Neural cell (in vitro differentiated cells): ENCODE results near the gene TFCP2. TPM values are rescaled to one million over a fixed set of nuclear protein-coding genes. Genes with fewer than 3 reads are reported as not detected.

Experiments used
- H2AFZ ChIP-seq: fragments of 200-600, 300-800 bp; sonication (generic), shearing (Covaris generic); 2 replicates; pipeline ENCODE4 v1.6.0; 2014; ENCODE audit warnings: low read depth, mild to moderate bottlenecking, antibody characterized with exemption, low read length, moderate library complexity
- H3F3A ChIP-seq: fragments of 200-600 bp; shearing (Covaris generic); 2 replicates; pipeline ENCODE4 v1.6.1; 2016; ENCODE audit warnings: mild to moderate bottlenecking, moderate library complexity, mixed read lengths, antibody characterized with exemption, low read length; ENCODE audit not compliant: insufficient read depth, poor library complexity, severe bottlenecking
- H3K27ac ChIP-seq: fragments of 200-600, 300-800 bp; sonication (generic), shearing (Covaris generic); 2 replicates; pipeline ENCODE4 v1.5.1; 2014; ENCODE audit warnings: mild to moderate bottlenecking, low read length, moderate library complexity
- H3K27me3 ChIP-seq: fragments of 300-800, 200-600 bp; sonication (generic), shearing (Covaris generic); 2 replicates; pipeline ENCODE4 v1.6.0; 2014; ENCODE audit warnings: mild to moderate bottlenecking, low read depth, low read length, moderate library complexity; ENCODE audit not compliant: insufficient read depth
- H3K36me3 ChIP-seq: fragments of 300-800, 200-600 bp; sonication (generic), shearing (Covaris generic); 2 replicates; pipeline ENCODE4 v1.5.1; 2014; ENCODE audit warnings: mild to moderate bottlenecking, antibody characterized with exemption, low read length, moderate library complexity; ENCODE audit not compliant: insufficient read depth
- H3K4me2 ChIP-seq: fragments of 300-800, 200-600 bp; sonication (generic), shearing (Covaris generic); 2 replicates; pipeline ENCODE4 v1.6.0; 2014; ENCODE audit warnings: mild to moderate bottlenecking, low read length
- H3K4me3 ChIP-seq: fragments of 300-800, 200-600 bp; sonication (generic), shearing (Covaris generic); 2 replicates; pipeline ENCODE4 v1.5.1; 2014; ENCODE audit warnings: mild to moderate bottlenecking, low read length, moderate library complexity
- H3K79me2 ChIP-seq: fragments of 200-600 bp; shearing (Covaris generic); replicated peaks from 2 replicates; pipeline ENCODE4 v1.6.0; 2014; ENCODE audit warnings: mild to moderate bottlenecking, low read length, moderate library complexity; ENCODE audit not compliant: insufficient read depth
- H3K9ac ChIP-seq: fragments of 300-800, 200-600 bp; sonication (generic), shearing (Covaris generic); 2 replicates; pipeline ENCODE4 v1.6.1; 2016; ENCODE audit warnings: mild to moderate bottlenecking, low read length, mixed read lengths
- H3K9me2 ChIP-seq: fragments of 200-600 bp; shearing (Covaris generic); 2 replicates; pipeline ENCODE4 v1.6.1; 2016; ENCODE audit warnings: mild to moderate bottlenecking, low read length, mixed read lengths; ENCODE audit not compliant: insufficient read depth
- H3K9me3 ChIP-seq: fragments of 200-600, 300-800 bp; sonication (generic), shearing (Covaris generic); 2 replicates; pipeline ENCODE4 v1.6.1; 2016; ENCODE audit warnings: mild to moderate bottlenecking, mixed run types, low read length, moderate library complexity, mixed read lengths
- H4K20me1 ChIP-seq: fragments of 200-600 bp; shearing (Covaris generic); 2 replicates; pipeline ENCODE4 v1.6.1; 2016; ENCODE audit warnings: mild to moderate bottlenecking, mixed run types; ENCODE audit not compliant: insufficient read depth
- EP300 ChIP-seq: fragments of 450-650 bp; conservative IDR thresholded peaks from 2 replicates; pipeline ENCODE4 v1.6.1; 2014; ENCODE audit warnings: antibody characterized with exemption, mild to moderate bottlenecking, moderate library complexity; ENCODE audit not compliant: poor library complexity, severe bottlenecking
- EZH2 ChIP-seq: fragments of 200-600, 300-800 bp; shearing (Covaris generic), sonication (generic); IDR thresholded peaks from 2 replicates; pipeline ENCODE4 v1.6.1; 2014; ENCODE audit warnings: antibody characterized with exemption, low read length, borderline replicate concordance, mild to moderate bottlenecking; ENCODE audit not compliant: insufficient read depth, poor library complexity, severe bottlenecking
- MXI1 ChIP-seq: fragments of 450-650 bp; conservative IDR thresholded peaks from 2 replicates; pipeline ENCODE4 v1.6.1; 2014; ENCODE audit warnings: antibody characterized with exemption, mild to moderate bottlenecking; ENCODE audit not compliant: poor library complexity, severe bottlenecking
- POLR2AphosphoS5 ChIP-seq: IDR thresholded peaks from 2 replicates; pipeline ENCODE4 v1.6.1; 2012
- RAD21 ChIP-seq: fragments of 450-650 bp; conservative IDR thresholded peaks from 2 replicates; pipeline ENCODE4 v1.6.1; 2014; ENCODE audit warnings: antibody characterized with exemption, mild to moderate bottlenecking, moderate library complexity
- SMC3 ChIP-seq: fragments of 450-650 bp; conservative IDR thresholded peaks from 2 replicates; pipeline ENCODE4 v1.6.1; 2014; ENCODE audit warnings: antibody characterized with exemption, mild to moderate bottlenecking, moderate library complexity; ENCODE audit not compliant: poor library complexity
- TAF1 ChIP-seq: IDR thresholded peaks from 2 replicates; pipeline ENCODE4 v1.6.1; 2012; ENCODE audit warnings: low read depth
- polyA plus RNA-seq: library from polyadenylated mRNA; depleted of rRNA; stranded (reverse); fragments of >200 nt; gene quantifications from 2 replicates; pipeline ENCODE4 v1.2.3, GENCODE V29; 2014
- TF ChIP-seq, protein P1 (sequence below): fragments of 450-650 bp; IDR thresholded peaks from 2 replicates; pipeline ENCODE4 v1.5.1; 2014; ENCODE audit warnings: antibody characterized with exemption, mild to moderate bottlenecking, moderate library complexity; ENCODE audit not compliant: poor library complexity, severe bottlenecking
- TF ChIP-seq, protein P2 (sequence below): IDR thresholded peaks from 2 replicates; pipeline ENCODE4 v1.6.1; 2012; ENCODE audit warnings: borderline replicate concordance

The TFCP2 gene
- polyA plus RNA-seq, 1 donor from 2014 or later, result 28.6 TPM

DNA sequence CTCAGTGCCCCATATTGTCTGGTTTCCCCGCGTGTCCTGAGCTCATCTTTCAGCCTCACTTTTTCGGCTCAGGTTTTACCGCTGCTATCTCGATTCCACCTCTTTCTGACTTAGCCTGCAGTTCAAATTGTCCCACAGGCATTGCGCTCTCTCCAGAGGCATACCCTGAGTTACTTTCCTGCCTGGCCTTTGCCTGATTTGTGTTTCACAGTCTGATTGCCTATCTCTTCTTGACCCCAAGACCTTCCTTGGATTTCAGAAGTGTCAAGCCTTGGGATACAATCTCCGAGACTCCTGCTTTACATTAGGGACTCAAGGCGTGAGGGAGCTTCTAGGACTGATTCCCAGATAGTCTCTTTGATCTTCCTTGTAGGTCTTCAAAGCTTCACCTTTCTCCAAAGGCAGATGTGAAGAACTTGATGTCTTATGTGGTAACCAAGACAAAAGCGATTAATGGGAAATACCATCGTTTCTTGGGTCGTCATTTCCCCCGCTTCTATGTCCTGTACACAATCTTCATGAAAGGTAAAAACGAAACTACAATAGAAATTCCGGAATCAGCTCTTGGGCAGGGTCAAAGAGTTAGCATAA, 124.2 kb downstream of the TFCP2 start:
- peak overlapping the region; percentile 86 for H3K27ac ChIP-seq
- peak overlapping the region; percentile 51 for H2AFZ ChIP-seq
- peak overlapping the region; percentile 71 for H3K4me3 ChIP-seq

DNA sequence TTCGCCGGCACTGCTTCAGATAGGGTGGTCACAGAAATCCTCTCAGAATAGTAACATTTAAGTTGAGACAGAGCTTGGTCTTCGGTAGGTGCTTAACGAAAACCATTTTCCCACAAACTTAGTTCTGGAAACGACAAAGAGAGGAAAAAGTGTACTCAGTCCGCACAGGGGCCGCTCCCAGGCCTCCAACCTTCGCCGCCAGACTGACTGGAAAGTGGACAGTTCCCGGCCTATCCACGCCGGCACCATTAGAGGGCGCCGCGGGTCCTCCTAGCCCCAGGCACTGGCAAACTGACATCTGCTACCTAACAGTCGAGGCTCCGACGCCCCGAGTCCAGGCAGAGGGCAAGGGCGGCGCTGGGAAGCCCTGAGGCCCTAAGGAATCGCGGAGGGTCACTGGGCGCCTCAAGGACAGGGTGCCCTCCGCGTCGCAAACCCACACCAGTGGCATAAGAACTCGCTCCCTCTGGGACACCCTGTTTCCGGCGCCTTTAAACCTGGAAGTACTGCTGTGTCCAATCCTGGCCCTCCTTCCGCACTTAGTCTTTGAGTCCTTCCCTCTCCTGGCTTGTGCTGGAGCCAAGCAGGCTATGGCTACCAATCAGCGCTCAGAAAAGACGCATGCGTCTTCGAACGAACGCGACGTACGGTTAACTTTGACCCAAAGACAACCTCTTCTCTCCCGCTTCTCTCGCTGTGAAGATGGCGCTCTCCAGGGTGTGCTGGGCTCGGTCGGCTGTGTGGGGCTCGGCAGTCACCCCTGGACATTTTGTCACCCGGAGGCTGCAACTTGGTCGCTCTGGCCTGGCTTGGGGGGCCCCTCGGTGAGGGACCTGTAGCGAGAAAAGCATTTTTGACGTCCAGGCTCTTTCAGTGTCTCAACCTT, 125.0 kb downstream of the TFCP2 start, which contains the start of gene LETMD1:
TSS of gene LETMD1 (plus strand) at position 673 of the 886 bp plus-strand sequence. CDS start at position 703, 30 bp downstream.
- TF ChIP-seq, protein P1, sequence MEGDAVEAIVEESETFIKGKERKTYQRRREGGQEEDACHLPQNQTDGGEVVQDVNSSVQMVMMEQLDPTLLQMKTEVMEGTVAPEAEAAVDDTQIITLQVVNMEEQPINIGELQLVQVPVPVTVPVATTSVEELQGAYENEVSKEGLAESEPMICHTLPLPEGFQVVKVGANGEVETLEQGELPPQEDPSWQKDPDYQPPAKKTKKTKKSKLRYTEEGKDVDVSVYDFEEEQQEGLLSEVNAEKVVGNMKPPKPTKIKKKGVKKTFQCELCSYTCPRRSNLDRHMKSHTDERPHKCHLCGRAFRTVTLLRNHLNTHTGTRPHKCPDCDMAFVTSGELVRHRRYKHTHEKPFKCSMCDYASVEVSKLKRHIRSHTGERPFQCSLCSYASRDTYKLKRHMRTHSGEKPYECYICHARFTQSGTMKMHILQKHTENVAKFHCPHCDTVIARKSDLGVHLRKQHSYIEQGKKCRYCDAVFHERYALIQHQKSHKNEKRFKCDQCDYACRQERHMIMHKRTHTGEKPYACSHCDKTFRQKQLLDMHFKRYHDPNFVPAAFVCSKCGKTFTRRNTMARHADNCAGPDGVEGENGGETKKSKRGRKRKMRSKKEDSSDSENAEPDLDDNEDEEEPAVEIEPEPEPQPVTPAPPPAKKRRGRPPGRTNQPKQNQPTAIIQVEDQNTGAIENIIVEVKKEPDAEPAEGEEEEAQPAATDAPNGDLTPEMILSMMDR, result peak; percentile 98
- TF ChIP-seq EP300, result peak; percentile 54
- TF ChIP-seq, protein P2, sequence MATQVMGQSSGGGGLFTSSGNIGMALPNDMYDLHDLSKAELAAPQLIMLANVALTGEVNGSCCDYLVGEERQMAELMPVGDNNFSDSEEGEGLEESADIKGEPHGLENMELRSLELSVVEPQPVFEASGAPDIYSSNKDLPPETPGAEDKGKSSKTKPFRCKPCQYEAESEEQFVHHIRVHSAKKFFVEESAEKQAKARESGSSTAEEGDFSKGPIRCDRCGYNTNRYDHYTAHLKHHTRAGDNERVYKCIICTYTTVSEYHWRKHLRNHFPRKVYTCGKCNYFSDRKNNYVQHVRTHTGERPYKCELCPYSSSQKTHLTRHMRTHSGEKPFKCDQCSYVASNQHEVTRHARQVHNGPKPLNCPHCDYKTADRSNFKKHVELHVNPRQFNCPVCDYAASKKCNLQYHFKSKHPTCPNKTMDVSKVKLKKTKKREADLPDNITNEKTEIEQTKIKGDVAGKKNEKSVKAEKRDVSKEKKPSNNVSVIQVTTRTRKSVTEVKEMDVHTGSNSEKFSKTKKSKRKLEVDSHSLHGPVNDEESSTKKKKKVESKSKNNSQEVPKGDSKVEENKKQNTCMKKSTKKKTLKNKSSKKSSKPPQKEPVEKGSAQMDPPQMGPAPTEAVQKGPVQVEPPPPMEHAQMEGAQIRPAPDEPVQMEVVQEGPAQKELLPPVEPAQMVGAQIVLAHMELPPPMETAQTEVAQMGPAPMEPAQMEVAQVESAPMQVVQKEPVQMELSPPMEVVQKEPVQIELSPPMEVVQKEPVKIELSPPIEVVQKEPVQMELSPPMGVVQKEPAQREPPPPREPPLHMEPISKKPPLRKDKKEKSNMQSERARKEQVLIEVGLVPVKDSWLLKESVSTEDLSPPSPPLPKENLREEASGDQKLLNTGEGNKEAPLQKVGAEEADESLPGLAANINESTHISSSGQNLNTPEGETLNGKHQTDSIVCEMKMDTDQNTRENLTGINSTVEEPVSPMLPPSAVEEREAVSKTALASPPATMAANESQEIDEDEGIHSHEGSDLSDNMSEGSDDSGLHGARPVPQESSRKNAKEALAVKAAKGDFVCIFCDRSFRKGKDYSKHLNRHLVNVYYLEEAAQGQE, result peak; percentile 74
- TF ChIP-seq RAD21, result peak; percentile 77
- peak; percentile 81 for TF ChIP-seq MXI1
- peak; percentile 75 for TF ChIP-seq TAF1
- TF ChIP-seq POLR2AphosphoS5, result peak; percentile 85
- peak; percentile 79 for TF ChIP-seq SMC3
- TF ChIP-seq EZH2, result no peak
- no peaks in the 10 kb centered on the region for H3K27me3 ChIP-seq
- no peaks in the 10 kb centered on the region for H3K36me3 ChIP-seq
- peak within 1 kb of the TSS; percentile 66 for H3K4me2 ChIP-seq
- peak within 1 kb of the TSS; percentile 77 for H3K9ac ChIP-seq
- H3K4me3 ChIP-seq, result peak within 1 kb of the TSS; percentile 71
- H3K9me2 ChIP-seq, result no peaks in the 10 kb centered on the region
- peak within 1 kb of the TSS; percentile 51 for H2AFZ ChIP-seq
- H3K27ac ChIP-seq, result peak within 1 kb of the TSS; percentile 86
- H3K79me2 ChIP-seq, result peaks cover 5% of the 10 kb centered on the region
- H3K9me3 ChIP-seq, result no peaks in the 10 kb centered on the region
- H4K20me1 ChIP-seq, result no peaks in the 10 kb centered on the region
- no peaks in the 10 kb centered on the region for H3F3A ChIP-seq

More for the DNA sequence above, 124.2 kb downstream of the TFCP2 start:
- peaks cover 5% of the 10 kb centered on the region for H3K79me2 ChIP-seq
- no peaks in the 10 kb centered on the region for H3K27me3 ChIP-seq
- H3K9me2 ChIP-seq, result no peaks in the 10 kb centered on the region
- peak overlapping the region; percentile 66 for H3K4me2 ChIP-seq
- H3K9ac ChIP-seq, result peak overlapping the region; percentile 77
- no peaks in the 10 kb centered on the region for H4K20me1 ChIP-seq
- H3K36me3 ChIP-seq, result no peaks in the 10 kb centered on the region
- H3K9me3 ChIP-seq, result no peaks in the 10 kb centered on the region
- no peaks in the 10 kb centered on the region for H3F3A ChIP-seq
- TF ChIP-seq RAD21, result no peak
- TF ChIP-seq, protein P1, result no peak
- TF ChIP-seq SMC3, result no peak
- TF ChIP-seq TAF1, result no peak
- TF ChIP-seq EP300, result no peak
- no peak for TF ChIP-seq EZH2
- TF ChIP-seq MXI1, result no peak
- TF ChIP-seq POLR2AphosphoS5, result no peak
